ENCODE measurements around the gene ACY1. TPM values are rescaled to one million over a fixed set of nuclear protein-coding genes. Genes with fewer than 3 reads are reported as not detected.

Gene ACY1
- total RNA-seq, 1 experiment from 2014 or later, result 164 TPM

DNA sequence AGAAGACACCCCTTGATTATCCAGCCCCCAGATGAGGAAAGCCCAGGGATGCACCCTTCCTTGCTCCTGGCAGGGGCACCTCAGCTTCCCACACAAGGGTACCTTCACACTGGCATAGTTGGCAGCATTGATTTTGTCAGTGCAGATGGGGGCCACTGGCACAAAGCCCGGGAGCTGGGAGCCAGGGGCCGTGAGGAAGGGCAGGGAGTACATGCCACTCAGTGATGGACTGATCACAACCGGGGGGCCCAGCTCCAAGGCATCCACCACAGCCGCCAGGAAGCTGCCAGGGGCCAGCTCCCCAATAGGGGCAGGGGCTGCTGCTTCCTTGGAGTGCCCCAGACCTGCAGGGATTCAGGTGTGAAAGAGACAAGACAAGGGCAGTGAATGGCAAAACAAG, 13.5 kb upstream of the ACY1 start:
- H3K4me3 Mint-ChIP-seq (ENCODE audit: unreplicated experiment), result no peak overlapping the region
- no peak overlapping the region for H3K27ac Mint-ChIP-seq (ENCODE audit: low read depth, unreplicated experiment)
- H3K9me3 Mint-ChIP-seq (ENCODE audit: unreplicated experiment), result no peaks in the 10 kb centered on the region
- BruUV-seq (replicated peaks), result no TSS peak
- no peaks in the 10 kb centered on the region for H3K27me3 Mint-ChIP-seq (ENCODE audit: insufficient read depth, unreplicated experiment)
- CTCF ChIA-PET, result interaction anchor here (0.7 to 3.0 kb wide), 5 partner anchors 25 to 290 kb away, joined by 3 to 22 read pairs (median 4); partner anchors contain the start of genes PARP3 and RRP9
- intact Hi-C loops (cut with micrococcal nuclease), result no loop called here
- POLR2A ChIA-PET, result interaction anchor here (1.0 to 6.5 kb wide), 3 partner anchors 13 to 92 kb away, joined by 3 to 127 read pairs (median 37); partner anchors contain the start of genes ACY1, PARP3 and RRP9
- H3K4me1 Mint-ChIP-seq (ENCODE audit: insufficient read depth, unreplicated experiment), result peaks cover 19% of the 10 kb centered on the region
- DNase-seq (ENCODE audit: unreplicated experiment), result no peak
- peaks cover 13% of the 10 kb centered on the region for H3K36me3 Mint-ChIP-seq (ENCODE audit: insufficient read depth, unreplicated experiment)
- TF ChIP-seq, protein P1, sequence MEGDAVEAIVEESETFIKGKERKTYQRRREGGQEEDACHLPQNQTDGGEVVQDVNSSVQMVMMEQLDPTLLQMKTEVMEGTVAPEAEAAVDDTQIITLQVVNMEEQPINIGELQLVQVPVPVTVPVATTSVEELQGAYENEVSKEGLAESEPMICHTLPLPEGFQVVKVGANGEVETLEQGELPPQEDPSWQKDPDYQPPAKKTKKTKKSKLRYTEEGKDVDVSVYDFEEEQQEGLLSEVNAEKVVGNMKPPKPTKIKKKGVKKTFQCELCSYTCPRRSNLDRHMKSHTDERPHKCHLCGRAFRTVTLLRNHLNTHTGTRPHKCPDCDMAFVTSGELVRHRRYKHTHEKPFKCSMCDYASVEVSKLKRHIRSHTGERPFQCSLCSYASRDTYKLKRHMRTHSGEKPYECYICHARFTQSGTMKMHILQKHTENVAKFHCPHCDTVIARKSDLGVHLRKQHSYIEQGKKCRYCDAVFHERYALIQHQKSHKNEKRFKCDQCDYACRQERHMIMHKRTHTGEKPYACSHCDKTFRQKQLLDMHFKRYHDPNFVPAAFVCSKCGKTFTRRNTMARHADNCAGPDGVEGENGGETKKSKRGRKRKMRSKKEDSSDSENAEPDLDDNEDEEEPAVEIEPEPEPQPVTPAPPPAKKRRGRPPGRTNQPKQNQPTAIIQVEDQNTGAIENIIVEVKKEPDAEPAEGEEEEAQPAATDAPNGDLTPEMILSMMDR (IDR thresholded peaks at IDR 0.05; ENCODE audit: unreplicated experiment), result no peak

DNA sequence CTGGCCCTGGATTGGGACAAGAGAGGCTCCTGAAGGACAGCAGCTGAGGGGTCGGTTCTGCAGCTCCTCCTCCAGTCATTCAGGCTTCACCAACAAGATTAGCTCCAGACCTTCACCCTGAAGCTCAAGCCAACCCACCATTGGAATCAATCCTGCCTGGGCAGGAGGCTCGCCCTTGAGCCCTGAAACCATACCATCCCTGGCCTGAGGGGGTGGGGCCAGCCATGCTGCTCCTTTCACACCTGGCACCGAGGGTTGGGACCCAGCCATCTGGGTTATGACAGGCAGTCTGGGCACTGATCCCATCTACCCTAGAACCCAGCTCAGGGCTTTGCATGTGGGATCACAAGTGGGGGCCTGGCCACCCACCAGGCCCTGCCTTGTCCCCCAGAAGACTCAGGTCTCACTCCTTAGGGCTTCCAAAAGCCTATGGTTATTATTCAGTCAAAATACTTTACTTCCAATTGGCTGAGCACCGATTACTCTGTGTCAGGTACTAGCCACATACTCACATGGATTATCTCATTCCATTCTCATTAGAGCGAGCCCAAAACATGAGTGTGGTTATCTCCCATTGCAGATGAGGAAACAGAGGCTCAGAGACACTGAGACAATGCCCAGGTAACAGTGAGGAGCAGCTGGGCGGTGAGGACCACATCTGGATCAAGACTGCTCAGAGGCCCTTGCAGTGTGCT, 12.6 kb upstream of the ACY1 start:
- Mint-ChIP-seq H3K27ac (ENCODE audit: low read depth, unreplicated experiment) (no peak overlapping the region), H3K4me1 (ENCODE audit: insufficient read depth, unreplicated experiment) (peaks cover 18% of the 10 kb centered on the region), H3K36me3 (ENCODE audit: insufficient read depth, unreplicated experiment) (peaks cover 13% of the 10 kb centered on the region), H3K27me3 (ENCODE audit: insufficient read depth, unreplicated experiment) (no peaks in the 10 kb centered on the region), H3K9me3 (ENCODE audit: unreplicated experiment) (no peaks in the 10 kb centered on the region), H3K4me3 (ENCODE audit: unreplicated experiment) (no peak overlapping the region)
- TF ChIP-seq, protein P1 (IDR thresholded peaks at IDR 0.05; ENCODE audit: unreplicated experiment), result no peak
- no peak for DNase-seq (ENCODE audit: unreplicated experiment)
- BruUV-seq (replicated peaks), result no TSS peak
- intact Hi-C loops (cut with micrococcal nuclease), result no loop called here
- ChIA-PET CTCF (interaction anchor here (0.6 to 3.0 kb wide), 4 partner anchors 26 to 164 kb away, joined by 3 to 22 read pairs (median 4); partner anchors contain the start of genes PARP3 and RRP9), POLR2A (interaction anchor here (0.6 to 6.5 kb wide), 4 partner anchors 12 to 861 kb away, joined by 3 to 127 read pairs (median 20); partner anchors contain the start of genes ACY1, PARP3 and RRP9)

DNA sequence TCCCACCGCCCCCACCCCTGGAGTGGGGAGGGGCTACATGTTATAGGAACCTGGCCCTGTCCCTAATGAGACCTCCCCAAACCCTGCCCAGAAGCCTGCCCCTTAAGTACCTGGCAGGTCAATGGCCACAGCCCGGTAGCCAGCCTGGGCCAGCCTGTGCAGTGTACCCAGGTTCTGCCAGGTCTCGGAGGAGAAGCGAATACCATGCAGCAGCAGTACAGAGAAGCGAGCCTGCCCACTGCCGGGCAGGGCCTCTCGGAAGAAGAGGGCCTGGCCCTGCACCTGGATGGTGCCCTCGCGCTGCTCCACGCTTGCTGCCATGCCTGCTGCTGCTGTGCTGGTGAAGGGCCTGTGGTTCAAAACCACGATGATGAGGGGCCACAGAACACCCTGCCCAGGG, 12.0 kb upstream of the ACY1 start:
- Mint-ChIP-seq H3K27ac (ENCODE audit: low read depth, unreplicated experiment) (no peak overlapping the region), H3K27me3 (ENCODE audit: insufficient read depth, unreplicated experiment) (no peaks in the 10 kb centered on the region), H3K36me3 (ENCODE audit: insufficient read depth, unreplicated experiment) (peaks cover 13% of the 10 kb centered on the region), H3K4me1 (ENCODE audit: insufficient read depth, unreplicated experiment) (peaks cover 16% of the 10 kb centered on the region), H3K4me3 (ENCODE audit: unreplicated experiment) (no peak overlapping the region), H3K9me3 (ENCODE audit: unreplicated experiment) (no peaks in the 10 kb centered on the region)
- ChIA-PET POLR2A (interaction anchor here (0.6 to 6.5 kb wide), 4 partner anchors 12 to 860 kb away, joined by 3 to 127 read pairs (median 20); partner anchors contain the start of genes ACY1, PARP3 and RRP9), CTCF (interaction anchor here (3.0 kb wide), 1 partner anchor 29 kb away, joined by 22 read pairs; the partner anchor contains the start of genes PARP3 and RRP9)
- no TSS peak for BruUV-seq (replicated peaks)
- TF ChIP-seq, protein P1 (IDR thresholded peaks at IDR 0.05; ENCODE audit: unreplicated experiment), result no peak
- no peak for DNase-seq (ENCODE audit: unreplicated experiment)
- intact Hi-C loops (cut with micrococcal nuclease), result no loop called here

DNA sequence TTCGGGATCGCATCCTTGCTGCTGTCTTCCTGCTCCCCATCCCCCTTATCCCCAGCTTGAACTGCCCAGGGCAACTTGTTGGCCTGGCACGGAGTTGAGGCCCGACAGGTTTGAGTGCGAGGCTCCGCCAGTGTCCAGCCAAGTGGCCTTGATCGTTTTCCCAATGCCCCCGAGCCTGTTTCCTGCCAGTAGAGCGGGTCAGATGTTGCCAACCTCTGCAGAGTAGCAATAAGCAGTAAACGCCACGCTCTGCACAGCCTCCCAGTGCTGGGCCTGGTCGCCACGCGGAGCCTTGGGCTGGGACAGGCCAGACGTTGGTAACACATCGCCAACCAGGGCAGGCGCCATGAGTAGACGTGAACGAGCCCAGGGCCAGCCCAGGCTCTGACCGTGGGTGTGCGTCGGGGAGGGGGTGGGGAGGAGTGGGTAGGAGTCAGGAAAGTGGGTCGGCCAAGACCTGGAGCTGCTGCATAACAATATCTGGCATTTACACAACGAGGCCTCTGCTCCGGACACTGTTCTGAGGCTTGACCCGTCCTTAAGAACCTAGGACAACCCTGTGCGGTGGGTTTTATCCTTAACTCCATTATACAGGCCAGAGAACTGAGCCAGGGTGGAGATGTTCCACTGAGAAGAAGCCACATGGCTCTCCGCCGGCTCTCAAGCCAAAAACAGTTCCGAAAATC, 8.9 kb upstream of the ACY1 start:
- POLR2A ChIA-PET, result interaction anchor here (0.5 to 6.3 kb wide), 25 partner anchors 9 to 1736 kb away, joined by 3 to 127 read pairs (median 4); partner anchors contain the start of genes ACY1, DCAF1, DUSP7 and PARP3
- Mint-ChIP-seq H3K9me3 (ENCODE audit: unreplicated experiment) (no peaks in the 10 kb centered on the region), H3K4me1 (ENCODE audit: insufficient read depth, unreplicated experiment) (peaks cover 29% of the 10 kb centered on the region), H3K4me3 (ENCODE audit: unreplicated experiment) (peak overlapping the region; percentile 99), H3K27me3 (ENCODE audit: insufficient read depth, unreplicated experiment) (no peaks in the 10 kb centered on the region), H3K27ac (ENCODE audit: low read depth, unreplicated experiment) (peak overlapping the region; percentile 88), H3K36me3 (ENCODE audit: insufficient read depth, unreplicated experiment) (peaks cover 6% of the 10 kb centered on the region)
- TF ChIP-seq, protein P1 (IDR thresholded peaks at IDR 0.05; ENCODE audit: unreplicated experiment), result no peak
- DNase-seq (ENCODE audit: unreplicated experiment), result no peak
- intact Hi-C loops (cut with micrococcal nuclease), result loop anchor here (1.0 kb wide), 1 partner anchor 32 kb away; the partner anchor contains the start of gene PARP3
- BruUV-seq (replicated peaks), result no TSS peak
- CTCF ChIA-PET, result interaction anchor here (0.6 to 4.4 kb wide), 18 partner anchors 9 to 365 kb away, joined by 3 to 49 read pairs (median 6); partner anchors contain the start of genes ACY1, PARP3, RPL29 and RRP9

Measured in MCF 10A (cell line).